Activated naive CD4-positive, alpha-beta T cell treated with Interleukin-2 at 50 U/mL for 16 hours (primary cell): ENCODE results near the gene KCNJ13.

Experiments used
- DNase-seq: peaks from one replicate; pipeline ENCODE4 v3.0.0-alpha.2; 2020

Gene KCNJ13

DNA sequence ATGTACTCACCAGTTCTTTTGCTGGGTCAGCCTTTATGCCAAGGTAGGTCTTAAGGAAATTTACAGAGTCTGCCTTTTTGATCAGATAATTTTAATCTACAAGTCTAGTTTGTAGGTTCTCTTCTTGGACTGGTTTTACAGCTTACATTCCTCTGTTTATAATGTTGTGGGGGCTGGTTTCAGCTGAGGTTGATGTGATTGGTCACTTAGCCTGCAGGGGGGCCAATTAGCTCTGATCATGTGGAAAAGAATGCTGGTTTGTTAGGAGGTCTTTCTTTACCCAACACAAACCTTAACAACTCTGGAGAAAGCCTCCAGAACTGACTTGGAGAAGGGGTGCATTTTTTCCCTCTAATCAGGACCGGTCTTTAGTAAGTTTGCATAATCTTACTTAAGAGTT is at the start of gene KCNJ13:
TSS of gene KCNJ13 (minus strand) at position 131 of the 400 bp plus-strand sequence. CDS start 5,203 bp downstream, outside the sequence.
- no peak for DNase-seq

DNA sequence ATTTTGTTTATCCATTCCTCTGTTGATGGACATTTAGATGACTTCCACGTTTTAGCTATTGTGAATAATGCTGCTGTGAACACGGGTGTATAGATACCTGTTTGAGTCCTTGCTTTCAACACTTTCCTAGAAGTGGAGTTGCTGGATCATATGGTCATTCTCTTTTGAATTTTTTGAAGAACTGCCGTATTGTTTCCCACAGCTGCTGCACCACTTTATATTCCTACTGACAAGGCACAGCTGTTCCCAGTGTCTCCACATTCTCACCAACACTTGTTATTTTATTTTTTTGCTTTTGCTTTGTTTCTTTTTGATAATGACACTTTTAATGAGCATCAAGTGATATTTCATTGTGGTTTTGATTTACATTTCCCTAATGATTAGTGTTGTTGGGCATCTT is 41.4 kb upstream of the KCNJ13 start:
- DNase-seq: no peak

DNA sequence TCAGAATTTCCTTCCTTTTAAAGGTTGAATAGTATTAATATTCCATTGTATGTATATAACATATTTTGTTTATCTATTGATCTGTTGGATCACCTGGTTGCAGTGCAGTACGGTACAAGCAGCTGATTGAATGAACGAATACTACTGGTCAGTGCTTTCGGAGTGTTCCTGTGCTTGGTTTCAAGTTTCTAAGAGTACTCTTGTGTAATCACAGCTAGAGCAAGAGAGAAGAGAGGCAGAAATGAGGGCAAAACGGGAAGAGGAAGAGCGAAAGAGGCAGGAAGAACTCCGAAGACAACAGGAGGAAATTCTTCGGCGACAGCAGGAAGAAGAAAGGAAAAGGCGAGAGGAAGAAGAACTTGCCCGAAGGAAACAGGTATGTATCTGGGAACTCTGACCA is 40.3 kb upstream of the KCNJ13 start:
- no peak for DNase-seq

DNA sequence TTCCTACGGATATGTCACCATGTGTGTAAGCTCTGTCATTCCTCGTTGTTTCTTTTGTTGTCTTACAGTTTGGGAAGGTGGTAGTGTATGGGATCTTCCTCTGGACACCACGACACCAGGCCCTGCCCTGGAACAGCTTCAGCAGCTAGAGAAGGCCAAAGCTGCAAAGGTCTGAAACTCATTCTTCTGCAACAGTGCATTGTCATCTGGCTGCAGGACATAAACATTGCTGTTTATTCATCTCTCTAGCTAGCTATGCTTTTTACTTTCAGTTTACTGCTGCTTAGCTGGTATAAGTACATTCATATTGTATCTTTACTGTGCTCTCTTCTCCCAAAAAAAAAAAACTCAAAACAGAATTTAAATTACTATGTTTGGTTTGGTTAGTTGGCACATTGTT is 39.2 kb upstream of the KCNJ13 start:
- DNase-seq: no peak

DNA sequence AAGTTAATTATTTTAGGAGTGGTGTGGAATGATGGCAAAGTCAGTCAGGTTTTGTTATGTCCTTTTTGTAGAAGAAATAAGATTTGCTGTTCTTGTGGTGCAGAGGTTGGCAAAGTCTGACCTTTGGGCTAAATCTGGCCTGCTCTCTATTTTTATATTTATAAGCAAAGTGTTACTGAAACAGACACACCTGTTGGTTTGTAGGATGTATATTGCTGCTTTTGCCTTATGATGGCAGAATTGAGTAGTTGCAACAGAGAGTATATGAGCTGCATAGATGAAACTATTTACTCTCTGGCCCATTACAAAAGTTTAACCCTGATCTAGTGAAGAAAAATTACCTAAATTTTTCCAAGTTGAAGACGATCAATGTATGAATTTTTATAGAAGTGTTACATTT is 34.1 kb upstream of the KCNJ13 start:
- no peak for DNase-seq

DNA sequence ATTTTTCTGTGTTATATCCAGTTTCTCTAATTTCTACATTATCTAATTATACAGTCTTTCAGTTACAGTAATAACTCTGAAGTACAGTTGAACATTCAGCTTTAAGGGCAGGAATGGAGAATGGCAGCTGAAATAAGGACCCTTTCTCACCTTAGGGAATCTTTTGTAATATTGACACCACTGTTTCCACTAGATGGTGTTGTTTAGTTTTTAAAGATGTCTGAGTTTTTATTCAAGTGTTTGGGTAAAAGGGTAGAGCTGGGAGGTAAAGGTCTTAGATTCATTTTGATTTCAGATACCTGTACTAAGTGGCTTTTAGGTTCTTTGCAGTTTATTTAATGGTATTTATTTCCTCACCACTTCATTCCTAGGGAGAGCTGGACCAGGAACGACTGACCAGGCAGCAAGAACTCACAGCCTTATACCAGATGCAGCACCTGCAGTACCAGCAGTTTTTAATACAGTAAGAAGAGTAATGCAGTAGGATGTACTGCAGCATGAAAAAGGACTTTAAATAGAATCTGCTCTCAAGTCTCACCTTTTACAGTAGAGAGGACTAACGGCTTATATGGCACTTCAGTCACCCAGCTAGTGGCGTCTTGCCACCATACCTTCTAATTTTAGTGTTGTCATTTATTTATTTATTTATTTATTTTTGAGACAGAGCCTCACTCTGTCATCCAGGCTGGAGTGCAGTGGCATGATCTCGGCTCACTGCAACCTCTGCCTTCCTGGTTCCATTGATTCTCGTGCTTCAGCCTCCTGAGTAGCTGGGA is 33.2 kb upstream of the KCNJ13 start:
- DNase-seq: no peak

DNA sequence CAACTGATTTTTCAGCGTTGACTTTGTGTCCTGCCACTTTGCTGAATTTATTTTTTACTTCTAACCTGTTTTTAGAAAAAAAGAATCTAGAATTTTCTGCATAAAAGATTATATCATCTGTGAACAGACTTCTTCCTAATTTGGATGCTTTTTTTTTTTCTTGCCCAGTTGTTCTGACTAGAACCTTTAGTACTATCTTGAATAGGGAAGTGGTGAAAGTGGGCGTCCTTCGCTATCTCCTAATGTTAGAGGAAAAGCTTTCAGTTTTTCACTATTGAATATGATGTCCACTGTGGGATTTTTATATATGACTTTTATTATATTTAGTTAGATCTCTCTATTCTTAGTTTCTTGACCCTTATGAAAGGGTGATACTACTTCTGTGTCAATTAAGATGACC is 25.7 kb upstream of the KCNJ13 start:
- no peak for DNase-seq

DNA sequence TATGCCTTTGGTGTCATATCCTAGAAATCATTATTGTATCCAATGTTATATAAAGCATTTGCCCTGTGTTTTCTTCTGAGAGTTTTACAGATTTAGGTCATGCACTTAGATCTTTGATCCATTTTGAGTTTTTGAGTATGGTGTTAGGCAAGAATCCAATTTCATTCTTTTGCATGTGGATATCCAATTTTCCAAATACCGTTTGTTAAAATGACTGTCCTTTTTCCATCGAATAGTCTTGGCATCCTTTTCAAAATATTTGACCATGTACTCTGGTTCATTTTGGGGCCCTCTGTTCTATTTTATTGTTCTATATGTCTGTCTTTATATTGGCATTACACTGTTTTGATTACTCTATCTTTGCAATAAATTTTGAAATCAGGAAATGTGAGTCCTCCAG is 23.8 kb upstream of the KCNJ13 start:
- no peak for DNase-seq

DNA sequence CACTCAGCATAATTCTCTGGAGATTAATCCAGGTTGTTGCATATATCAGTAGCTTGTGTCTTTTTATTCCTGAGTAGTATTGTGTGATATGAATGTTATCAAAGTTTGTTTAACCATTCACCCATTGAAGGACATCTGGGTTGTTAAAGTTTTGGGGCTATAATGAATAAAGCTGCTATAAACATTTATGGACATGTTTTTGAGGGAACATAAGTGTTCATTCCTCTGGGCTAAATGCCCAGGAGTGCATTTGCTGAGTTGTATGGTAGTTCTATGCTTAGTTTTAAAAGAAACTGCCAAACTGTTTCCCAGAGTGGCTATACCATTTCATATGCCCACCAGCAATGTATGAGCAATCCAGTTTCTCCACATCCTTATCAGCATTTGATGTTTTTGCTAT is 21.8 kb upstream of the KCNJ13 start:
- no peak for DNase-seq

DNA sequence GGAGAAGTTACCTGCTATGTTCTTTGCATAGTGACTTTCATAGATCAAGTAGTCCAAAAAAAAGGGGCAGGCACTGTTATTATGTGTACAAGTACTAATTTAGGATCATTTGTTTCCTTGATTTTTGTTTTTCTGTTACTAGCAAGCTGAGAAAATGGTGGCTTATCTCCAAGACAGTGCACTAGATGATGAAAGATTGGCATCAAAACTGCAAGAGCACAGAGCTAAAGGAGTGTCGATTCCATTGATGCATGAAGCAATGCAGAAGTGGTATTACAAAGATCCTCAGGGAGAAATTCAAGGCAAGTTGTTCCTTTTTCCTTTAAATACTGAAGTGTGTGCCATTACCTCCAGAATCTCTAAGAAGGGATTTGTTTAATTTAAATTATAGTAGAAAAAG is 19.6 kb upstream of the KCNJ13 start:
- DNase-seq: no peak

DNA sequence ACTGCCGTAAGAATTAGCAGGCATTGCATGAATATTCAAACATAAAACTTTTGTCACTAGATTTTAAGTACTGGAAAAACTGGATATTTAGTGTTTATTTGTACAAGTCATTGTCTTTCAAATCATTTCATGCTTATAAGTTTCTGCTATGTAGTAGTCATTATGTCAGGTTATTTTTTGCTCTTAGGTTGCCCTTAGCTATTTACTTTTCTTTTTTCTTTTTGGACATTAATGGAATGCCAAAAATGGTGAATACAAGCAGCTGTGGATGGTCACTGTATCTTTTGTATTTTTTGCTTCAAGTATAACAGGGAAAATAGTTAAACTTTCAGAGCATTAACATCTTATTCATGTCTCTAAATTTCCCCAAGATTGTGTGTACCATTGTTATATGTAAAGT is 18.6 kb upstream of the KCNJ13 start:
- DNase-seq: no peak

DNA sequence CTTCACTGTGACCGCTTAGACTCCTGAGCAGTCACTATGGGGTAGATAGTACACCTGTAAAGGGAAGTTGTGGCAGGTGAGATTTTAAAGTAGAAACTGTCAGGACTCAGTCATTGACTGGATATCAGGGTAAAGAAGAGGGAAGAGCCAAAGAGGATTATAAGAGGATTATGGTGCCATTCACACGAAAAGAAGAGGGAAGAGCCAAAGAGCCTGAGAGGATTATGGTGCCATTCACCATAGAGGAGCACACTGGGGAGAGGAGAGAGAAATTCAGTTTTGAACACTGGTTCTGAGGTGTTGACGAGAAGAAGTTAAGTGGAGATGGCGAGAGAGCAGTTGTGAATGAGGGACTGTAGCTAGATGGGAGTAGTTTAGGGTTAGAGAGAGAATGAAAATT is 16.9 kb upstream of the KCNJ13 start:
- no peak for DNase-seq

DNA sequence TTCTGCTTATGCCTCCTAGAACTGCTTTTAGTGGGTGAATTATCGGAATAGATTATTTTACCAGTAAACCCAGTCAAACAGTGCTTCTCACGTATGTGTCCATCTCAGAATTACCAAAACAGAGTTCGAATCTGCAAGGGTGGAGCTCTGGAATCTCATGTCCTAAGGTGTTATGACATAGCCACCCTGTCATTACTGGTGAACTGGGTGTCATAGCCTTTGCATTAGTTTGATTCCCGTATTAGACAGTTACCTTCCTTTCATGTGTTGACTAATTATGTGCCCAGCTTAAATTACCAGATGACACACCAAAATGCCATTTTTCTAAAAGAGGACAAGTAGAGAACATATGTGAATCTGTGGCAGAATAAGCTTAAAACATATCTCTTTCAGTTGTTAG is 15.2 kb upstream of the KCNJ13 start:
- no peak for DNase-seq

DNA sequence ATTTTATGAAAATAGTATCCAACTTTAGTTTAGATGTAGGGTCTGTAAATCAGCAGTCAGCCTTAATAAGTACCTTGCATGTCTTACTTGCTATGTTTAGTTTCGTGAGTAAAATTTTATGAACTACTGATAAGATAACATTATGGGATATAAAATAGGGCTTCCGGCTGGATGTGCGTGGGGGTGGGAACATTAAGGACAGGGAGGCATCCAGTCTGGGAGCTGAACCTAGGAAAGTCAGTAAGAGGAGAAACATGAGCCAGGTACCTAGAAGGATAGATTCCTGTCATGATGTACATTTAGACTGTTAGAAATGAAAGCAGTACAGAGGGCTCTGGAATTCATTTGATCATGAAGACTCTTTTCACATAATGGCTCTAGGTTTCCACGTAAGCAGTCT is 12.7 kb upstream of the KCNJ13 start:
- DNase-seq: no peak

DNA sequence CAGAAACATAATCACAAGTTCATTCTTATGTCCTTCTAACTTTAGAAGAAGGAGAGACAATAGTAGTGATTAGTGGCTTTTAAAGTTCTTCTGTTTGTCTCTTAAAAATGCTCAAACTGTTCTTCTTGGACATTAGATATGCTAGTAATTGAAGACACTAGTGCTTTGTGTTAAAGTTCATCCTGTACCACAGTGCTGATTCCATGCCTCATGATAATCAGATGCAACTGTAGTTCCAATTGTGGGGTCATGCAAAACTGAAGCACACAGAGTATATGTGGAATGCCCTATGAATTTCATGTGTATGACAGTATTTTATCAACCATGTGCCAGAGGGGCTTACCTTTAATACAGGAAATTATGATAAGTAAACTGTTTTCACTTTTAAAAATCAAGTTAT is 11.4 kb upstream of the KCNJ13 start:
- no peak for DNase-seq

DNA sequence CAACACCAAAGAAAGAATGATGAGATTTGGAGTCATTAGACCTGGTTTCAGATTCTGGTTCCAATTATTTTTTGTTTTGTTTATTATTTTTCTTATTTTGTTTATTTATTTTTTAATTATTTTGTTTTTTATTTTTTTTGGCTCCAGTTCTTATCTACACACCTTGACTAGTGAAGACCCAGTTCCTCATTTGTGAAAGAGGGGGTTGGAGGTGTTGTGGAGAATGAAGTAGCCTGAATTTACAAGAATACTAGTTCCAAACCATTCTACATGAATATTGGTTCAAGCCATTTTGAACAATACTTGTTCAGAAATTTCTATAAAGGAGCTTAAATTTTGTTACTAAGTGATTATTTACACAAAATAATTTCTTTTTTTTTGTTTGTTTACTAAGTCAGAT is 6.9 kb upstream of the KCNJ13 start:
- DNase-seq: no peak

DNA sequence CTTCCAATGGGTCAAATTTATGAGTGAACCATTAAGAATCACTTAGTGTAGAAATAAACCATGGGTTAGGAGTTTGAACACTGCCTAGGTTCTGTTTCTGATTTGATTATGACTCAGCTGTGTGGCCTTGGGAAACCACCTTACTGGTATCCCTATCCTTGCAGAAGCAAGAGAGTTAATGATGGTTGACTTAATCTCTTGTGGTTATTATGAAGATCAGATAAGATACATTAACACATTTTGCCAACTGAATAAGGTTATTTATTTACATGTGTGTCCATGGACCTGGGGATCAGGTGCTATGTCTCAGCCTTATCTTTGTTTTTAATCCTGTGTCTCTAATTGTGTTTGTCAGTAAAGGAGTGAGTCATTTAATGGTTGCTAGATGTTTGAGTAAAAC is 5.4 kb upstream of the KCNJ13 start:
- DNase-seq: peak; percentile 31

DNA sequence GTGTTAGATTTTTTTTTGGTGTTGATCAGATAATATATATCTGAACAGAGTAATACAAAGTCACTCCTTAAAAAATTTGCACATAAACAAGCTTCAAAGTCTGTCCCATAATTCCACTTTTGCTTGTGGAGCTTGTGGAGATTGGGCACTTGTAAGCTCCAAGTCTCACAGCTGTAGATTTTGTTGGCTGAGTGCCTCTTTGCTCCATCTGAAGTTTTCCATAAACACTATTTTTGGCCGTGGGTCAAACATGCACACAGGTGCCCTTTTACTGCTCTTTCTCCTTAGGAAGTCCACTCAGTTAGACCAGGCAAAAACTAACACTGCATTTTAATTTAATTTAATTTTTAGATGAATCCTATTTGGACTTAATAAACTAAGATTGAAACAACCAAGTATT is 3.6 kb upstream of the KCNJ13 start:
- no peak for DNase-seq

DNA sequence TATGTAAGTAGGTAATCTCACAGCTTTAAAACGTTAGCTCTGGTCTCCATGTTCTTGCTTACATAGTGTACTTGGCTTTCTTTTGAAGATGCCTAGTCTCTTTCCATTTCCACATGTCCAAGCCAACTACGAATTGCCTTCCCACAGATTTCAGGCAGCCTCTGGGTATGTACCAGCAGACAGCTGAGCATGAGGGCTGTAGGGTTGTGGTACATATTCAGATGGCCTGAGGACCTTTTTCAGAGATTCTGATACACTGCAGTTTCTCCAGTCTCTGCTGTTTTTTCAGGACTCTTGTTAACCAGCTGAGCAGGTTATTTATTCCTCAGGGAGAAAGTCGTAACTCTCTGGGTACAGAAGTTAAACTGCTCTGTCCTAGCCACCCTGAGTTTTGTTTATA is 3.1 kb upstream of the KCNJ13 start:
- no peak for DNase-seq

DNA sequence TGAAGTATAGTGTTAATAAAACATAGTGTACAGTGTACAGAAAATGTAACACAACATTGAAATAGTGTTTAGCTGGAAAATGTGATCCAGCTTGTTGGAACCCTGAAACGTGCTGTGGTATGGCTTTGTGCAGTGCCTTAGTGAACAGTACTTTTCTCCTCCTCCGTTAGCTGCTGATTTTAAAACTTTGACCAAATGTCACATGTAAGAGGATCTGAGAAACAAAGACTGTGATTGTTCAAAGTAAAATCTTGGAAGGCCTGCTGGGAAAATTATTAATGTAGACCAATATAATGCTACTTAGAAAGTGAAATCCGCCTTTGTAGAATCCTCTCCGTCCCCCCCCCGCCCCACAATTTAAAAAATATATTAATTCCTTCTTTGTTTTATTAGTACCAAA is 911 bp upstream of the KCNJ13 start:
- no peak for DNase-seq

DNA sequence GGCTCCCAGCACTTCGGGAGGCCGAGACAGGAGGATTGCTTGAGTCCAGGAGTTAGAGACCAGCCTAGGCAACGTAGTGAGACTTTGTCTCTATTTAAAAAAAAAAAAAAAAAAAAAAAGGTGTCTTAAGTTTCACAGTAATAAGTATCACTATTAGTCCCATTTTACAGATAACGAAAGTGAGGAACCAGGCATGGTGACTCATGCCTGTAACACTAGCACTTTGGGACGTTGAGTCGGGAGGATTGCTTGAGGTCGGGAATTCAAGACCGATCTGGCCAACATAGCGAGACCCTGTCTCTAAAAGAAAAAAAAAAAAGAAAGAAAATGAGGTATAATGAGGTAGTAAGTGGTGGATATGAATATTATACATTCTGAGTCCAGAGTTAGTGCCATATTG is 2.5 kb downstream of the KCNJ13 start:
- DNase-seq: no peak

DNA sequence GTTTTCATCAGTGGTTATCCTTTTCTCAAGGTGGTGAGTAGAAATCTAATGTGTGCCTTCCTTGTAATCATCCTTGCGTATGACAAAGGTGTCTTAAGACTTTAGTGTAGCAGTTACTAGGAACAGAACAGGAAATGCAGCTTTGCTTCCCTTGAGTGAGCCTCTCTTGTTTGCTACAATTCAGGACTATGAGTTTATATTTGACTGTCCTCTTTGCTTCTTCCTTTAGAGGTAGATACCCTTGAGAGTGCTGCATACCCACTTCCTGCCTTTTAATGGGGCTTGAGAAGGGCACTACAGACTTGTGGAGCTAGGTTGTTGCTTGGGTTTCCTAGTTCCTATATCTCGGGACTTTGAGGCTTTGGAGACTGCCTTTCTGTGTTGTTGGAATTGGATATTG is 3.8 kb downstream of the KCNJ13 start:
- DNase-seq: no peak

DNA sequence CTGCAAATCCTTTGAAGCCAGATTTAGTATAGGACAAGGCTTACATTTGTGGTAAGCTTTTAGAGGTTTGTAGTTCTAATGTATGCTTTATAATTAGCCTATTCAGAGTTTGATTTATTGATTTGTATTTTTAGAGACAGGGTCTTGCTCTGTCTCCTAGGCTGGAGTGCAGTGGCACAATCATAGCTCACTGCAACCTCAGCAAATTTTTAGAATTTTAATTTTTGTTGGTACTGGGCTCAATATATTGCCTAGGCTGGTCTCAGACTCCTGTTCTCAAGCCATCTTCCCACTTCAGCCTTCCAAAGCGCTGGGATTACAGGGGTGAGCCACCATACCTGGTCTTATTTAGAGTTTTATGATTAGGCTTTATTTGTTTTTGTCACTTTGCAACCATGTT is 4.5 kb downstream of the KCNJ13 start:
- DNase-seq: no peak

DNA sequence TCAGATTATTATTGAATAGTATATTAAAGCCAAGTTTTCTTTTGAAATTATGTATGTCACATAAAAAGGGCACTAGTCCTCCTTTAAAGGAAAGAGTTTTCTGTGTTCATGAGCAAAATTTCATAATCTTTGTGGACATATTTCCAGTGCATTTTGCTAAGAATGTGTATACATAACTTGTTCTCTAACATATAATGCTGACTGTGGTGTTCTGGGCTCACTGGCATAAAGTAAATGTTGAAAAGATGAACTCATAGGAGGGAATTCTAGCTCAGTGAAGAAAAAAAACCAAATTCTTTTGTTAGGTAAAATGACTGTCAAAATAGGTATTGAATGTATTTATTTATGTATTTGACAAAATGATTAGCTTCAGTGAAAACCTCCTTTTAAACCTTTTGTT is 6.2 kb downstream of the KCNJ13 start:
- DNase-seq: no peak

DNA sequence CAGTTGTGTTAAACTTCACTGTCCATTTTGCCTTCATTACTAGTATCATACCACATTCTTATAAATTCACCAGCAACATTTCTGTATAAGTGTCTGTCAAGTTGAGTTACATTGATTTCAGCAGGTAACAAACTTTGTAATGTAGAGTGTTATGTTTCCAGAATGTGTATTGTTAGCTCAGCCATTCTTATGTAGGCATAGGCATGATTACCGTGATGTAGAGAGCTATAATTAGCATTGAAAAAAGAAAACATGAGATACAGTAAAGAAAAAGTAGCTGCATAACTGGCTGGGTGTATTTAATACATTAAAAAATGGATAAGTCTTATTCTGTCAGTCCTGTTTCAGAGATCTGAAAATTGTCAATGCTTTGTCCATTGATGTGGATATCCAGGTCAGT is 8.5 kb downstream of the KCNJ13 start:
- no peak for DNase-seq
